ENCODE data around the gene HSPA12A. TPM values are rescaled to one million over a fixed set of nuclear protein-coding genes. Genes with fewer than 3 reads are reported as not detected.

Gene HSPA12A
- total RNA-seq, 1 experiment from 2014 or later: 1.4 TPM

DNA sequence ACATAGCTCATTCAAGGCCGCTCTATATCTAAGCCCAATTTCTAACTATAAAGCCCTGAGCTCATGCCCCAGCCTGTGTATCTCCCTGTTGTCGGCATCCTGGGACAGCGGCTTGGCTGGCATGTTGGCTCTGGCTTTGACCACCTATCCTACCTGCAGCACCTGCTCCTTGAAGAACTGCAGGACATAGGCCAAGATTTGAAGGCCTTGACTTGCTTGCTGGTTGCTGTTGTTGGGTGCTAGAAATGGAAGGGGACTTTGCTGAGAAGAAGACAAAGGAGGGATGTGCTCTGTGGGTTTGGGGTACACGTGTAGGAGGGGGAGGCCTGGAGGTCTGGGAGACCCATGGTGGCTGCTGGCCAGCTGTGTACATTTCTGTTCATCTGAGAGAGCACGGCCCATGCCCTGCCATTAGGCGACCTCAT is 110.5 kb downstream of the HSPA12A start:
- no peak overlapping the region for H3K27ac ChIP-seq (ENCODE audit: low read depth, low read length, poor library complexity, severe bottlenecking)
- no peak overlapping the region for H3K4me3 ChIP-seq (ENCODE audit: low read depth, low read length, poor library complexity, severe bottlenecking)
- ChIA-PET CTCF (no interaction called here), POLR2A (ENCODE audit: low non-redundant PET) (no interaction called here)
- peaks cover 22% of the 10 kb centered on the region for H3K27me3 ChIP-seq (replicated peaks; ENCODE audit: insufficient read depth, low read depth, low read length, poor library complexity)
- no peaks in the 10 kb centered on the region for H3K4me1 ChIP-seq (ENCODE audit: insufficient read depth, low read length, poor library complexity, severe bottlenecking)
- H3K36me3 ChIP-seq (ENCODE audit: insufficient read depth, low read length, poor library complexity, severe bottlenecking): no peaks in the 10 kb centered on the region
- no TSS peak for BruUV-seq (replicated peaks)
- DNase-seq (ENCODE audit: low spot score): no peak
- intact Hi-C loops (cut with micrococcal nuclease; ENCODE audit: unreplicated experiment): no loop called here
- H3K9me3 ChIP-seq (ENCODE audit: low read depth, low read length, poor library complexity, severe bottlenecking): no peaks in the 10 kb centered on the region
- no peak for TF ChIP-seq EZH2 (IDR thresholded peaks at IDR 0.05; ENCODE audit: borderline replicate concordance, low read depth, low read length, poor library complexity, severe bottlenecking)
- TF ChIP-seq, protein P1, sequence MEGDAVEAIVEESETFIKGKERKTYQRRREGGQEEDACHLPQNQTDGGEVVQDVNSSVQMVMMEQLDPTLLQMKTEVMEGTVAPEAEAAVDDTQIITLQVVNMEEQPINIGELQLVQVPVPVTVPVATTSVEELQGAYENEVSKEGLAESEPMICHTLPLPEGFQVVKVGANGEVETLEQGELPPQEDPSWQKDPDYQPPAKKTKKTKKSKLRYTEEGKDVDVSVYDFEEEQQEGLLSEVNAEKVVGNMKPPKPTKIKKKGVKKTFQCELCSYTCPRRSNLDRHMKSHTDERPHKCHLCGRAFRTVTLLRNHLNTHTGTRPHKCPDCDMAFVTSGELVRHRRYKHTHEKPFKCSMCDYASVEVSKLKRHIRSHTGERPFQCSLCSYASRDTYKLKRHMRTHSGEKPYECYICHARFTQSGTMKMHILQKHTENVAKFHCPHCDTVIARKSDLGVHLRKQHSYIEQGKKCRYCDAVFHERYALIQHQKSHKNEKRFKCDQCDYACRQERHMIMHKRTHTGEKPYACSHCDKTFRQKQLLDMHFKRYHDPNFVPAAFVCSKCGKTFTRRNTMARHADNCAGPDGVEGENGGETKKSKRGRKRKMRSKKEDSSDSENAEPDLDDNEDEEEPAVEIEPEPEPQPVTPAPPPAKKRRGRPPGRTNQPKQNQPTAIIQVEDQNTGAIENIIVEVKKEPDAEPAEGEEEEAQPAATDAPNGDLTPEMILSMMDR (conservative IDR thresholded peaks at IDR 0.05; ENCODE audit: low read depth, low read length): no peak

- H3K36me3 ChIP-seq (ENCODE audit: insufficient read depth, low read length, poor library complexity, severe bottlenecking): no peaks in the 10 kb centered on the region
Observed at GRCh38 chr10:116630020-116630419, 112.3 kb downstream of the HSPA12A start.

DNA sequence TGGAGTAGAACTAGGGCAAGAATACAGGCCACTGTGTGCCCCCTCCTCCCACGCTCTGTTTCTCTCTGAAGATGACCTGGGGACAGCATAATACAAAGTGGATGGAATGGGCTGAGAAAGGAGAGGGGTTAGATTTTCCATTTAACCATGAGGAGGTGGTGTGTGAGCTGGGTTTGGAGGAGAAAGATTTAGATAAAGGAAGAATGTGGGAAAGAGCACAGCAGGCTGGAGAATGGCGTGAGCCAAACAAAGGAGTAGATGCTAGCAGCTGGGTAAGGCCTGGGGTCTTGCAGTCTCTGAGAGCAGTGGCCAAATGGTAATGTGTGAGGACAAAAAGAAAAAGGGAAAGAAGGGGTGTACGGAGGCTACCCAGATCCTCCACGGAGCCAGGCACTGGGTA is 113.0 kb downstream of the HSPA12A start:
- Histone ChIP-seq H3K9me3 (ENCODE audit: low read depth, low read length, poor library complexity, severe bottlenecking) (no peaks in the 10 kb centered on the region), H3K36me3 (ENCODE audit: insufficient read depth, low read length, poor library complexity, severe bottlenecking) (no peaks in the 10 kb centered on the region), H3K4me3 (ENCODE audit: low read depth, low read length, poor library complexity, severe bottlenecking) (no peak overlapping the region), H3K27ac (ENCODE audit: low read depth, low read length, poor library complexity, severe bottlenecking) (no peak overlapping the region), H3K27me3 (replicated peaks; ENCODE audit: insufficient read depth, low read depth, low read length, poor library complexity) (peaks cover 38% of the 10 kb centered on the region), H3K4me1 (ENCODE audit: insufficient read depth, low read length, poor library complexity, severe bottlenecking) (no peaks in the 10 kb centered on the region)
- TF ChIP-seq EZH2 (IDR thresholded peaks at IDR 0.05; ENCODE audit: borderline replicate concordance, low read depth, low read length, poor library complexity, severe bottlenecking): no peak
- TF ChIP-seq, protein P1 (conservative IDR thresholded peaks at IDR 0.05; ENCODE audit: low read depth, low read length): no peak
- BruUV-seq (replicated peaks): no TSS peak
- no peak for DNase-seq (ENCODE audit: low spot score)
- ChIA-PET CTCF (no interaction called here), POLR2A (ENCODE audit: low non-redundant PET) (interaction anchor here (0.6 kb wide), 1 partner anchor 48 kb away, joined by 3 read pairs; no protein-coding TSS in a partner anchor)
- intact Hi-C loops (cut with micrococcal nuclease; ENCODE audit: unreplicated experiment): no loop called here

More at GRCh38 chr10:116630020-116630419, 112.3 kb downstream of the HSPA12A start:
- CTCF ChIA-PET: no interaction called here
- POLR2A ChIA-PET (ENCODE audit: low non-redundant PET): no interaction called here
- Histone ChIP-seq H3K27me3 (replicated peaks; ENCODE audit: insufficient read depth, low read depth, low read length, poor library complexity) (peaks cover 38% of the 10 kb centered on the region), H3K9me3 (ENCODE audit: low read depth, low read length, poor library complexity, severe bottlenecking) (no peaks in the 10 kb centered on the region), H3K27ac (ENCODE audit: low read depth, low read length, poor library complexity, severe bottlenecking) (no peak overlapping the region), H3K4me3 (ENCODE audit: low read depth, low read length, poor library complexity, severe bottlenecking) (no peak overlapping the region), H3K4me1 (ENCODE audit: insufficient read depth, low read length, poor library complexity, severe bottlenecking) (no peaks in the 10 kb centered on the region)
- intact Hi-C loops (cut with micrococcal nuclease; ENCODE audit: unreplicated experiment): no loop called here
- TF ChIP-seq, protein P1 (conservative IDR thresholded peaks at IDR 0.05; ENCODE audit: low read depth, low read length): no peak
- DNase-seq (ENCODE audit: low spot score): no peak
- BruUV-seq (replicated peaks): no TSS peak

Data from A673 (cell line).